Effector memory CD8-positive, alpha-beta T cell (primary cell): ENCODE data around the gene MAN1A1.
A peak's percentile ranks its signal among the peaks of the same experiment; 100 is the strongest.

ENCODE experiments used
- ATAC-seq: fragments of 150-1000 bp; cut with Tn5 transposase; replicated peaks from 2 replicates; pipeline ENCODE4 v1.10.0; 2021; ENCODE audit warnings: mild to moderate bottlenecking, moderate library complexity
- DNase-seq, 3 experiments: peaks; one replicate each; pipeline ENCODE4 v3.0.0; 2021
- H3K27ac Mint-ChIP-seq, 2 donors: one replicate each; pipeline ENCODE4 v1.8.0; 2022; ENCODE audit warnings: mild to moderate bottlenecking in 2 of 2, mixed read lengths in 2 of 2, moderate library complexity in 2 of 2
- H3K27me3 Mint-ChIP-seq, 2 donors: one replicate each; pipeline ENCODE4 v1.8.0; 2022; ENCODE audit warnings: mixed read lengths in 2 of 2
- H3K36me3 Mint-ChIP-seq: one replicate; pipeline ENCODE4 v1.8.0; 2022; ENCODE audit warnings: mild to moderate bottlenecking, moderate library complexity, mixed read lengths; ENCODE audit not compliant: insufficient read depth
- H3K4me1 Mint-ChIP-seq, 2 donors: one replicate each; pipeline ENCODE4 v1.8.0; 2022; ENCODE audit warnings: low read depth in 2 of 2, mixed read lengths in 2 of 2
- H3K4me3 Mint-ChIP-seq, 2 donors: one replicate each; pipeline ENCODE4 v1.8.0; 2022; ENCODE audit warnings: mild to moderate bottlenecking in 2 of 2, mixed read lengths in 2 of 2, moderate library complexity in 2 of 2
- H3K9me3 Mint-ChIP-seq, 2 donors: one replicate each; pipeline ENCODE4 v1.8.0; 2022; ENCODE audit warnings: mixed read lengths in 2 of 2

MAN1A1 gene

DNA sequence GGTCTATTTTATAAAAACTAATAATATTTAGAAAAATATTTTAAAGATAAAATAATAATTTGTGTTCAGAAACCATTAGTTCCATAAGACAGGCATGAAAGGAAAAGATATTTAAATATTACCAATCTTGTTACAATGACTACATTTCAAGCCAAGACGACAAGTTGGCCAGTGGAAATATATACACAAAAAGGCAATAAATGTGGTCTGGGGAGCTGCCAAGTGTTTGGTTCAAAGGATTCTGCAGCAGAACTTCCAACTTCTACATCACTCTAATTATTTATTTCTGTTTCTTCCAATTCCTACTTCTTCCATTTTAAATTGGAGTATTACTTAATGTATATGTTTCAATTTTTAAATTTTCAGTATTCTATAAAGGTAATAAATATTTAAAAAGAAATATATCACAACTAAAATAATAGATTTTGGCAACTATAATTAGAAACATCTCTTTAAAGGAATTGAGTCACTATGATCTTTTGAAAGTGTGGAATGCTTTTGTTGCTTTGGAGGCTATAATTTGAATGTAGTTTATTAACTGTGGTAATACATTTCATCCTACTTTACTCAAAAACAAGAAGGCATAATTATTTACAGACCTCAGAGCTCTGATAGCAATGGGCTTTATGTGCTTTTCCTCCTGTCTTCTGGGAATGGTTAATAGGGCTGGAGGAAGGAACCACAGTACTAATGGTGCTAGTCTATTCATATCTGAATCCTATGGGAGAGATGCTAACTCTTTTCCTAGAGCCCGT, 141.4 kb downstream of the MAN1A1 start:
- H3K27ac Mint-ChIP-seq, result no peak overlapping the region
- DNase-seq, result no peak
- no peak for ATAC-seq
- no peaks in the 10 kb centered on the region for H3K9me3 Mint-ChIP-seq
- H3K4me3 Mint-ChIP-seq, result no peak overlapping the region
- H3K27me3 Mint-ChIP-seq, result no peaks in the 10 kb centered on the region
- peaks cover 0 to 8% of the 10 kb centered on the region in 2 donors for H3K4me1 Mint-ChIP-seq
- peaks cover 13% of the 10 kb centered on the region for H3K36me3 Mint-ChIP-seq

DNA sequence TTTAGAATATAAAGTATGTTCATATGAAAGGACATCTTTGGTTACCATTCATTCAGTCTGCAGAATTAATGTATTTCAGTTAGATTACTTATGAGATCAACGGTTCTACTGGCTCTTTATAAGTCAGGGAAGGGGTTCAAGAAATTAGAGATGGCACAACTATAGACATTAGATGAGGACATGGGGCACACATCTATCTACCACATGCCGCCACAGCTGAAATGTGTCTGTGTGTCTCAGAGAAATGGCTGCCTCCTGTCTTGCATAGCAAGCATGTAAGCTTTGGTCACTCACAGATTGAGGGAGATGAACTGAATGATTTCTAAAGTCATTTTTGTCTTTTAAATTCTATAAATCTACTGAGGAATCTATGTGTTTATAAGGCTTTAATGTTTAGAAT, 142.2 kb downstream of the MAN1A1 start:
- Mint-ChIP-seq H3K27me3 (no peaks in the 10 kb centered on the region), H3K9me3 (no peaks in the 10 kb centered on the region), H3K27ac (no peak overlapping the region), H3K4me3 (no peak overlapping the region), H3K36me3 (peaks cover 20% of the 10 kb centered on the region), H3K4me1 (peaks cover 0 to 8% of the 10 kb centered on the region in 2 donors)
- DNase-seq, result no peak
- no peak for ATAC-seq

DNA sequence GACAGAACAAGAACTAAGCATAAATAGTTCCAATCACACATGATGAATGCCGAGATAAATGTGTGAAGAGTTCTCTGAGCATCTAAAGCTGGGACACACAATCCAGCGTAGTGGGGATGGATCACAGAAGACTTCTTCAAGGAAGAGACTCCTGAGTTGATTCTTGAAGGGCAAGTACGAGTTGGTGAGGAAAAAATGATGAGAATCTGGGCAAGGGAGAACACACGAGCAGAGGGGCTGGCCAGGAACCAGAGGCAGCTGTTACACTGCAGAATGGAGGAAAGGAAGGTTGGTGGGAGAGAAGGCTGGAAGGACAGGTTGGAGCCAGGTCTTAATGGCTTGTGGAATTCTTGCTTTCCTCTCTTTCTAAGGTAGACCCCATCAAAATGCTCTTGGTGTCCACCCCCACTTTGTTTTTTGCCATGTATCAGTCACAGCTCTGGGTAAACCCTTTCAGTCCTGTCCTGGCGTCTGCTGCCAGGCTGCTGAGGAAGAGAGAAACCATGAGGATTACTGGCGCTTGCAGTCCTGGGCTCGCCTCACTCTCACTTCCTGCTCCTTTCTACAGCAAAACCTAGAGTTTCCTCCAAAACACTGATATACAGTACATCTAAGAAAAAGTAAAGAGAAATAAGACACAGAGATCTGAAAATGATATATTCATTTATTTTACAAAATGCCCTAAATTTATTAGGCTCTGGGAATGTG, 143.5 kb downstream of the MAN1A1 start:
- ATAC-seq, result no peak
- Mint-ChIP-seq H3K4me1 (peaks cover 0 to 8% of the 10 kb centered on the region in 2 donors), H3K36me3 (peaks cover 20% of the 10 kb centered on the region), H3K27me3 (no peaks in the 10 kb centered on the region), H3K4me3 (no peak overlapping the region), H3K9me3 (no peaks in the 10 kb centered on the region), H3K27ac (peak overlapping the region in 1 of 2 donors; percentile 54)
- DNase-seq, result no peak

DNA sequence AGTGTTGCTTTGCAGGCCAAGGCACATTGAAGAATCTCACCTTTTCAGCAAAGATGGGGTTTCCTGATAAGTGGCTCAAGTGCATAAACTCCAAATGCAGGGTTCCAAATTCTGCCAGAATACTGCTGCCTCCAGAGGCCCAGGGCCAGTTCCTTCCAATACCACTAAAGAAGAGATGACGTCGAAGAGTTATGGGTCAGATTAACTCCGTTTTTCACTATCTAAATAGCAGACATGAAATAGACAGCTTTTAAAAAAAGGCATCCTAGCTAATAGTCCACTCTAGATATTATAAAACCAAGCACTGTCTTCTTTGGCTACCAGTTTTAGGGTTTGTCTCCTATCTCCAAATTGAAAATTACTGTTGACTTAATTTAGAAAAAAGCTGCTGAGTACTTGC, 144.8 kb downstream of the MAN1A1 start:
- Mint-ChIP-seq H3K4me1 (peaks cover 0 to 5% of the 10 kb centered on the region in 2 donors), H3K27ac (no peak overlapping the region), H3K9me3 (no peaks in the 10 kb centered on the region), H3K36me3 (peaks cover 22% of the 10 kb centered on the region), H3K4me3 (no peak overlapping the region), H3K27me3 (no peaks in the 10 kb centered on the region)
- ATAC-seq, result no peak
- DNase-seq, result no peak

GRCh38 chr6:119201480-119201879, 148.1 kb downstream of the MAN1A1 start:
- Mint-ChIP-seq H3K27ac (no peak overlapping the region), H3K4me3 (no peak overlapping the region), H3K27me3 (no peaks in the 10 kb centered on the region), H3K4me1 (peaks cover 0 to 3% of the 10 kb centered on the region in 2 donors), H3K36me3 (peaks cover 40% of the 10 kb centered on the region), H3K9me3 (no peaks in the 10 kb centered on the region)
- DNase-seq, result no peak
- no peak for ATAC-seq

- no peaks in the 10 kb centered on the region for H3K27me3 Mint-ChIP-seq
- DNase-seq, result no peak
- H3K9me3 Mint-ChIP-seq, result no peaks in the 10 kb centered on the region
- no peak overlapping the region for H3K4me3 Mint-ChIP-seq
- peaks cover 43% of the 10 kb centered on the region for H3K36me3 Mint-ChIP-seq
- H3K4me1 Mint-ChIP-seq, result no peaks in the 10 kb centered on the region
- ATAC-seq, result no peak
- peak overlapping the region; percentile 20 to 33 for H3K27ac Mint-ChIP-seq
Observed at GRCh38 chr6:119200512-119201175, 148.9 kb downstream of the MAN1A1 start.

GRCh38 chr6:119197271-119197670, 152.3 kb downstream of the MAN1A1 start:
- Mint-ChIP-seq H3K9me3 (no peaks in the 10 kb centered on the region), H3K27me3 (no peaks in the 10 kb centered on the region), H3K4me1 (no peaks in the 10 kb centered on the region), H3K27ac (peak overlapping the region; percentile 8 to 19), H3K4me3 (no peak overlapping the region), H3K36me3 (peaks cover 36% of the 10 kb centered on the region)
- DNase-seq (no peak), ATAC-seq (no peak)

GRCh38 chr6:119196715-119197114, 152.8 kb downstream of the MAN1A1 start:
- no peak for ATAC-seq
- DNase-seq, result no peak
- H3K27me3 Mint-ChIP-seq, result no peaks in the 10 kb centered on the region
- H3K36me3 Mint-ChIP-seq, result peaks cover 40% of the 10 kb centered on the region
- no peak overlapping the region for H3K4me3 Mint-ChIP-seq
- H3K4me1 Mint-ChIP-seq, result no peaks in the 10 kb centered on the region
- peak overlapping the region; percentile 8 to 19 for H3K27ac Mint-ChIP-seq
- no peaks in the 10 kb centered on the region for H3K9me3 Mint-ChIP-seq

DNA sequence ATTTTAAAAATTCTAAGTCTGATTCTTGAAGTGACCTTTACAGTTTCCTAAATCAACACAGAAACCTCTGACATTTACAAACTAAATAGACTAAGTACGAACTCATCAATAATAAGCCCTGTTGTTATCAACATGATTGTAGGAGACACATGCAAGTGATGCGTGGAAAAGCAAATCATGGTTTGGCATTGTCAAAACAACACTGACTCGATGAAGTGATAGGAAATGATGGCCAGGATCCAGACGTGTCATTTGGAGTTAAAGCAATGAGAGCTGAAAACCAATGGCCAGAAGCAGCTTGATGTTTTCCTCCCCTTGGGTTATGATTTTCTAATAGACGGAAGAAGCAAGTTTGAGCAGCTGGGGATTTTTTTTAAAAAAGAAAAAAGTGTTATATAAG, 153.7 kb downstream of the MAN1A1 start:
- H3K4me3 Mint-ChIP-seq, result no peak overlapping the region

GRCh38 chr6:119195204-119195603, 154.4 kb downstream of the MAN1A1 start:
- peak overlapping the region in 1 of 2 donors; percentile 70 for H3K27ac Mint-ChIP-seq
- H3K27me3 Mint-ChIP-seq, result no peaks in the 10 kb centered on the region
- peaks cover 40% of the 10 kb centered on the region for H3K36me3 Mint-ChIP-seq
- DNase-seq (no peak), ATAC-seq (no peak)
- H3K4me1 Mint-ChIP-seq, result no peaks in the 10 kb centered on the region
- no peaks in the 10 kb centered on the region for H3K9me3 Mint-ChIP-seq
- no peak overlapping the region for H3K4me3 Mint-ChIP-seq

More for the DNA sequence above, 153.7 kb downstream of the MAN1A1 start:
- Mint-ChIP-seq H3K27me3 (no peaks in the 10 kb centered on the region), H3K27ac (no peak overlapping the region), H3K9me3 (no peaks in the 10 kb centered on the region), H3K36me3 (peaks cover 42% of the 10 kb centered on the region), H3K4me1 (no peaks in the 10 kb centered on the region)
- DNase-seq (no peak), ATAC-seq (no peak)

DNA sequence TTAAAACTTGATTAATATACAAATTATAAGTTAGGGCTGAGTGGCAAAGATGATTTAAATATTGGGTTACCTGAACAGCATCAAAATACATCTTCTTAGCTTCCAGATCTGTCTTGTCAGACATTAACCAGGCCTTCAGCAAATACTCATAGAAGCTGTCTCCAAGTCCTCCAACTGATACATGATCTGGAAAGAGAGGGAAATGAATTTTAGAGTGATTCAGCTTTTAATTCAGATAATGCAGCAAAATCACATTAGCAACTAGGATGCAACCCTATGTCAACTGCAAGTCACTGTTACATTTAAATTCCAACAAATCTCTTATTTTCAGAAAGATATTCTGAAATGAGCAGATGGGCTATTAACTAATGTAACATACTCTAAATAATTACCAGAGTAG, 155.9 kb downstream of the MAN1A1 start:
- Mint-ChIP-seq H3K4me3 (no peak overlapping the region), H3K4me1 (no peaks in the 10 kb centered on the region), H3K27ac (no peak overlapping the region), H3K27me3 (no peaks in the 10 kb centered on the region), H3K9me3 (no peaks in the 10 kb centered on the region), H3K36me3 (peaks cover 35% of the 10 kb centered on the region)
- ATAC-seq (no peak), DNase-seq (no peak)

DNA sequence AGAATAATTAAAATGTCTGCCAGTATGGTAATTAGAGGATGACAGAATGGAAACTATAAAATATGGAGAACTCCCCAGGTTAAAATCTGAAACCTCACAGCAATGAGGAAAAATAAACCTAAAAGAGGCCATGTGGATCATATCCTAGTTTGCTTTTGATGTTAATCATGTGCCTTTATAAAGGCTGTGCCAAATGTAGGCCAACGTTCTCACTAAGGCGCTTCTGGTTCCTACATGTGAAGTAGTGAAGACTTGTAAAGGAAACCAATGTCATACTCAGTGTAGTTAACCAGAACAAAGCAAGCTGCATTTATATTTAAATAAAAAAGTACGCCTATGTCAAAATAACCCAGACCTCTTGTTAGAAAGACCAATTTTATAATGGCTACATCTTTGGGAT, 157.4 kb downstream of the MAN1A1 start:
- Mint-ChIP-seq H3K9me3 (no peaks in the 10 kb centered on the region), H3K27ac (peak overlapping the region in 1 of 2 donors; percentile 16), H3K27me3 (no peaks in the 10 kb centered on the region), H3K36me3 (peaks cover 27% of the 10 kb centered on the region), H3K4me1 (no peaks in the 10 kb centered on the region), H3K4me3 (no peak overlapping the region)
- ATAC-seq (peak; percentile 94), DNase-seq (no peak)

- Mint-ChIP-seq H3K9me3 (no peaks in the 10 kb centered on the region), H3K4me1 (no peaks in the 10 kb centered on the region), H3K36me3 (peaks cover 12% of the 10 kb centered on the region), H3K27me3 (no peaks in the 10 kb centered on the region), H3K27ac (no peak overlapping the region), H3K4me3 (no peak overlapping the region)
- DNase-seq (no peak), ATAC-seq (no peak)
Observed at GRCh38 chr6:119190176-119190575, 159.4 kb downstream of the MAN1A1 start.

DNA sequence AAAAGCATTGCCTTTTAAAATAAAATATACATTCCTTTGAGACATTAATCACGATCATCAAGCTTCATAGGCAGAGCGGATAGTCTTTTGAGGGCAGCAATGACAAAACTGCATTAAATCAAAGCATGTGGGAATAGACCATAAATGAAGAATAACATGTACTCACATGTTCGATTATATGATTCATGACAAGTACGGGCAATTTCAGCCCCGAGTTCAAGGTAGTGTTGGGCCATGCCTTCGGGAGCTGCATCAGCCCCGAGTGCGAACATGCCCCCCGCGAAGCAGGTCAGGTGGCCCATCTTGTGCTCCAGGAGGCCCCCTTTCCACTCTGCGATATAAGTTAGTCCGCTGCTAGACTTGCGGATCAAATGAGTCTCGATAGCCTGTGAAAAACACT, 160.1 kb downstream of the MAN1A1 start:
- Mint-ChIP-seq H3K27ac (no peak overlapping the region), H3K36me3 (peaks cover 16% of the 10 kb centered on the region), H3K4me1 (no peaks in the 10 kb centered on the region), H3K9me3 (no peaks in the 10 kb centered on the region), H3K4me3 (no peak overlapping the region), H3K27me3 (no peaks in the 10 kb centered on the region)
- no peak for ATAC-seq
- DNase-seq, result no peak
